NCI-H128 (cell line): Measurements from ENCODE around the gene GALNT2.
A peak's percentile ranks its signal among the peaks of the same experiment; 100 is the strongest.

ENCODE experiments used
- DNase-seq: peaks from one replicate; lab custom pipeline; 2025; ENCODE audit not compliant: unreplicated experiment; lab: John Stamatoyannopoulos, UW

GALNT2 gene

GRCh38 chr1:230158415-230159291 lies 91.6 kb downstream of the GALNT2 start:
- peak; percentile 21 for DNase-seq

GRCh38 chr1:230159580-230159979 lies 92.5 kb downstream of the GALNT2 start:
- DNase-seq, result no peak

GRCh38 chr1:230160957-230161771 lies 94.1 kb downstream of the GALNT2 start:
- no peak for DNase-seq

GRCh38 chr1:230163205-230163604 lies 96.2 kb downstream of the GALNT2 start:
- DNase-seq, result no peak

- DNase-seq, result no peak
Measured at GRCh38 chr1:230163719-230164118, 96.7 kb downstream of the GALNT2 start.

- DNase-seq, result no peak
Measured at GRCh38 chr1:230165536-230165935, 98.5 kb downstream of the GALNT2 start.

- no peak for DNase-seq
Measured at GRCh38 chr1:230166366-230167132, 99.5 kb downstream of the GALNT2 start.

- no peak for DNase-seq
Measured at GRCh38 chr1:230167419-230167852, 100.4 kb downstream of the GALNT2 start.

GRCh38 chr1:230169454-230170152 lies 102.6 kb downstream of the GALNT2 start:
- no peak for DNase-seq

- DNase-seq, result no peak
Measured at GRCh38 chr1:230170153-230170547, 103.1 kb downstream of the GALNT2 start.

GRCh38 chr1:230170622-230171021 lies 103.6 kb downstream of the GALNT2 start:
- no peak for DNase-seq

GRCh38 chr1:230171356-230172015 lies 104.4 kb downstream of the GALNT2 start:
- no peak for DNase-seq

GRCh38 chr1:230172016-230172537 lies 105.0 kb downstream of the GALNT2 start:
- DNase-seq, result no peak

- no peak for DNase-seq
Measured at GRCh38 chr1:230173187-230173975, 106.3 kb downstream of the GALNT2 start.

- no peak for DNase-seq
Measured at GRCh38 chr1:230174041-230174440, 107.0 kb downstream of the GALNT2 start.

GRCh38 chr1:230174471-230175162 lies 107.6 kb downstream of the GALNT2 start:
- no peak for DNase-seq

GRCh38 chr1:230175163-230175747 lies 108.2 kb downstream of the GALNT2 start:
- no peak for DNase-seq

GRCh38 chr1:230175839-230176238 lies 108.8 kb downstream of the GALNT2 start:
- DNase-seq, result no peak
